Measurements from ENCODE around the gene ZNF608. TPM values are rescaled to one million over a fixed set of nuclear protein-coding genes. Genes with fewer than 3 reads are reported as not detected.

ZNF608 gene
- total RNA-seq, 4 donors from 2014 or later, result 24.4 to 41.4 (median 36.1) TPM

- no peak for TF ChIP-seq POLR2A (IDR thresholded peaks at IDR 0.05)
- no peak for TF ChIP-seq POLR2AphosphoS5 (IDR thresholded peaks at IDR 0.05)
- TF ChIP-seq EP300 (IDR thresholded peaks at IDR 0.05), result no peak
- no peak for TF ChIP-seq CTCF (IDR thresholded peaks at IDR 0.05)
- Histone ChIP-seq H3K4me3 (no peak overlapping the region), H3K36me3 (no peaks in the 10 kb centered on the region), H3K27me3 (no peaks in the 10 kb centered on the region), H3K9me3 (no peaks in the 10 kb centered on the region), H3K4me1 (peaks cover 0 to 80% (median 7%) of the 10 kb centered on the region in 3 donors), H3K27ac (no peak overlapping the region)
- no peak for ATAC-seq
- 65 to 84% methylated on average over 3 to 8 of the region's 8 CpGs for WGBS, 2 donors (ENCODE audit: low coverage in 1 of 2)
Observed at GRCh38 chr5:124721229-124721735, 25.2 kb downstream of the ZNF608 start.

GRCh38 chr5:124720593-124720992 is 25.8 kb downstream of the ZNF608 start:
- Histone ChIP-seq H3K9me3 (no peaks in the 10 kb centered on the region), H3K4me3 (no peak overlapping the region), H3K4me1 (peaks cover 0 to 73% (median 7%) of the 10 kb centered on the region in 3 donors), H3K27ac (peak overlapping the region in 1 of 4 donors; percentile 28), H3K36me3 (no peaks in the 10 kb centered on the region), H3K27me3 (no peaks in the 10 kb centered on the region)
- 65 to 75% methylated on average over 3 to 4 of the region's 4 CpGs for WGBS, 2 donors (ENCODE audit: low coverage in 1 of 2)
- no peak for ATAC-seq
- TF ChIP-seq POLR2AphosphoS5 (IDR thresholded peaks at IDR 0.05), result no peak
- TF ChIP-seq CTCF (IDR thresholded peaks at IDR 0.05), result no peak
- TF ChIP-seq POLR2A (IDR thresholded peaks at IDR 0.05), result no peak
- TF ChIP-seq EP300 (IDR thresholded peaks at IDR 0.05), result no peak

GRCh38 chr5:124719113-124719967 is 27.1 kb downstream of the ZNF608 start:
- 65 to 82% methylated on average over 4 of the region's 4 CpGs for WGBS, 2 donors (ENCODE audit: low coverage in 1 of 2)
- peaks cover 0 to 63% (median 7%) of the 10 kb centered on the region in 3 donors for H3K4me1 ChIP-seq
- TF ChIP-seq POLR2A (IDR thresholded peaks at IDR 0.05) (no peak), POLR2AphosphoS5 (IDR thresholded peaks at IDR 0.05) (no peak), EP300 (IDR thresholded peaks at IDR 0.05) (no peak), CTCF (IDR thresholded peaks at IDR 0.05) (no peak)
- no peaks in the 10 kb centered on the region for H3K36me3 ChIP-seq
- ATAC-seq, result no peak
- H3K9me3 ChIP-seq, result no peaks in the 10 kb centered on the region
- peak overlapping the region in 3 of 4 donors; percentile 2 to 28 (median 22) for H3K27ac ChIP-seq
- H3K27me3 ChIP-seq, result no peaks in the 10 kb centered on the region
- no peak overlapping the region for H3K4me3 ChIP-seq

- Histone ChIP-seq H3K4me1 (peaks cover 0 to 72% (median 12%) of the 10 kb centered on the region in 3 donors), H3K36me3 (no peaks in the 10 kb centered on the region), H3K27ac (peak overlapping the region; percentile 2 to 51 (median 21)), H3K9me3 (no peaks in the 10 kb centered on the region), H3K4me3 (no peak overlapping the region), H3K27me3 (no peaks in the 10 kb centered on the region)
- TF ChIP-seq EP300 (IDR thresholded peaks at IDR 0.05), result no peak
- no peak for TF ChIP-seq POLR2A (IDR thresholded peaks at IDR 0.05)
- no peak for TF ChIP-seq CTCF (IDR thresholded peaks at IDR 0.05)
- no peak for TF ChIP-seq POLR2AphosphoS5 (IDR thresholded peaks at IDR 0.05)
- ATAC-seq, result no peak
- WGBS, 2 donors (ENCODE audit: low coverage in 1 of 2), result 30 to 50% methylated on average over 2 of the region's 2 CpGs
Observed at GRCh38 chr5:124718380-124718789, 28.1 kb downstream of the ZNF608 start.

Measured in gastroesophageal sphincter (tissue), 4 donors.